HepG2 (cell line): ENCODE measurements around the gene OPRM1. TPM values are rescaled to one million over a fixed set of nuclear protein-coding genes. Genes with fewer than 3 reads are reported as not detected.

Source experiments
- ATAC-seq: fragments of 200-7000 bp; cut with Tn5 transposase; 3 replicates; pipeline ENCODE4 v1.9.1; 2020; ENCODE audit warnings: mild to moderate bottlenecking, moderate library complexity
- BruUV-seq: library from RNA; stranded (reverse); fragments of 400-500 nt; replicated peaks from 2 replicates; lab custom pipeline; 2021; lab: Mats Ljungman, UMichigan
- CTCF ChIA-PET: fragments of 300-600 bp; formaldehyde crosslinking; extraction: SDS; loops from one replicate; lab custom pipeline; 2021; ENCODE audit warnings: low total read pairs, inconsistent platforms, low intra/inter-chr PET ratio; lab: Yijun Ruan, JAX
- POLR2A ChIA-PET: fragments of 350-600 bp; sonication (Branson Sonifier 250); formaldehyde crosslinking; loops from one replicate; lab custom pipeline; 2020; ENCODE audit warnings: antibody characterized with exemption, inconsistent platforms; lab: Yijun Ruan, JAX
- DNase-seq: peaks from one replicate; pipeline ENCODE4 v3.0.0-alpha.2; 2015; ENCODE audit warnings: low spot score
- FAIRE-seq: peaks from 3 replicates; lab custom pipeline; 2011; peaks lifted over from hg19 to GRCh38; lab: Jason Lieb, UNC
- H2AFZ ChIP-seq: one replicate; pipeline ENCODE4 v1.6.1; 2011; ENCODE audit warnings: low read length, inconsistent platforms
- H3K27ac ChIP-seq: fragments of 300-600 bp; 3 replicates; pipeline ENCODE4 v1.8.0; 2011; ENCODE audit warnings: mixed run types, mild to moderate bottlenecking, mixed read lengths, low read length, inconsistent platforms; ENCODE audit not compliant: insufficient read depth; ENCODE audit errors: extremely low read length
- H3K27me3 ChIP-seq, 2 experiments: fragments of 200-600 bp in 1 of 2; 2 replicates in 1 of 2; 3 replicates in 1 of 2; pipeline versions ENCODE4 v1.6.0 to v1.8.0; 2011; ENCODE audit warnings: low read length in 2 of 2, mild to moderate bottlenecking in 2 of 2, moderate library complexity in 2 of 2, inconsistent platforms in 1 of 2; ENCODE audit not compliant: insufficient read depth in 2 of 2, control insufficient read depth in 1 of 2
- H3K36me3 ChIP-seq, 2 experiments: fragments of 200-600 bp in 1 of 2; replicated peaks in 1 of 2; 2 replicates in 1 of 2; 3 replicates in 1 of 2; pipeline versions ENCODE4 v1.5.1 to v1.8.0; 2011; ENCODE audit warnings: low read length in 2 of 2, inconsistent platforms in 1 of 2; ENCODE audit not compliant: insufficient read depth in 2 of 2, control insufficient read depth in 1 of 2
- H3K4me1 ChIP-seq: 2 replicates; pipeline ENCODE4 v1.5.1; 2012; ENCODE audit warnings: low read length, inconsistent platforms; ENCODE audit not compliant: insufficient read depth
- H3K4me2 ChIP-seq: 2 replicates; pipeline ENCODE4 v1.6.0; 2011; ENCODE audit warnings: low read depth, low read length, inconsistent platforms
- H3K4me3 ChIP-seq, 3 experiments: fragments of 200-600 bp in 1 of 3; sonication (generic), shearing (Covaris generic) in 1 of 3; replicated peaks in 1 of 3; 2 replicates each; pipeline ENCODE4 v1.5.1; 2011 to 2016; ENCODE audit warnings: low read length in 3 of 3, inconsistent platforms in 2 of 3, low read depth in 2 of 3, mild to moderate bottlenecking in 2 of 3, control low read depth in 1 of 3, mixed read lengths in 1 of 3; ENCODE audit not compliant: insufficient read depth in 1 of 3
- H3K79me2 ChIP-seq: one replicate; pipeline ENCODE4 v1.6.1; 2011; ENCODE audit warnings: low read length, inconsistent platforms; ENCODE audit not compliant: insufficient read depth
- H3K9ac ChIP-seq: 2 replicates; pipeline ENCODE4 v1.6.0; 2011; ENCODE audit warnings: mild to moderate bottlenecking, low read depth, low read length, inconsistent platforms; ENCODE audit not compliant: insufficient read depth
- H3K9me3 ChIP-seq: 2 replicates; pipeline ENCODE4 v1.5.1; 2012; ENCODE audit warnings: mild to moderate bottlenecking, low read length
- H4K20me1 ChIP-seq: 2 replicates; pipeline ENCODE4 v1.6.0; 2011; ENCODE audit warnings: inconsistent platforms, mild to moderate bottlenecking, low read length, moderate library complexity; ENCODE audit not compliant: insufficient read depth
- ATF4 ChIP-seq, 2 experiments: fragments of 450-650 bp in 1 of 2; sonication (generic) in 1 of 2; formaldehyde crosslinking; IDR thresholded peaks; 2 replicates each; pipeline versions ENCODE4 v1.5.0 to v1.8.0; 2020 to 2022; ENCODE audit warnings: mild to moderate bottlenecking in 1 of 2, missing genetic modification reagents in 1 of 2
- CHCHD3 ChIP-seq: sonication (generic); formaldehyde crosslinking; IDR thresholded peaks from 2 replicates; pipeline ENCODE4 v1.8.0; 2022; ENCODE audit warnings: mild to moderate bottlenecking, missing genetic modification reagents, moderate library complexity
- IRF9 ChIP-seq: sonication (generic); formaldehyde crosslinking; IDR thresholded peaks from 2 replicates; pipeline ENCODE4 v1.8.0; 2022; ENCODE audit warnings: missing genetic modification reagents, mild to moderate bottlenecking, borderline replicate concordance
- MLX ChIP-seq: IDR thresholded peaks from 2 replicates; pipeline ENCODE4 v1.6.1; 2016
- RFX1 ChIP-seq: fragments of 450-650 bp; IDR thresholded peaks from 2 replicates; pipeline ENCODE4 v1.6.1; 2017
- SMARCE1 ChIP-seq: fragments of 450-650 bp; IDR thresholded peaks from 2 replicates; pipeline ENCODE4 v1.6.1; 2017; ENCODE audit warnings: borderline replicate concordance
- TSC22D2 ChIP-seq: sonication (generic); formaldehyde crosslinking; IDR thresholded peaks from 2 replicates; pipeline ENCODE4 v1.5.1; 2020; ENCODE audit warnings: missing genetic modification reagents, mild to moderate bottlenecking, borderline replicate concordance
- ZHX2 ChIP-seq, 2 experiments: sonication (generic) in 1 of 2; formaldehyde crosslinking in 1 of 2; IDR thresholded peaks; 2 replicates each; pipeline versions ENCODE4 v1.6.1 to v1.9.0; 2014 to 2022; ENCODE audit warnings: antibody characterized with exemption in 1 of 2, borderline replicate concordance in 1 of 2, inconsistent platforms in 1 of 2, low read depth in 1 of 2, missing genetic modification reagents in 1 of 2
- ZNF432 ChIP-seq: sonication (generic); formaldehyde crosslinking; IDR thresholded peaks from 2 replicates; pipeline ENCODE4 v1.5.0; 2020; ENCODE audit warnings: missing genetic modification reagents, mild to moderate bottlenecking, borderline replicate concordance
- ZNF562 ChIP-seq: sonication (generic); formaldehyde crosslinking; IDR thresholded peaks from 2 replicates; pipeline ENCODE4 v1.8.0; 2022; ENCODE audit warnings: missing genetic modification reagents, borderline replicate concordance
- ZNF614 ChIP-seq: IDR thresholded peaks from 2 replicates; pipeline ENCODE4 v1.6.1; 2018; ENCODE audit warnings: missing biosample characterization, missing genetic modification reagents, inconsistent platforms, borderline replicate concordance
- ZNF629 ChIP-seq: sonication (generic); formaldehyde crosslinking; conservative IDR thresholded peaks from 2 replicates; pipeline ENCODE4 v1.5.0; 2020; ENCODE audit warnings: missing genetic modification reagents
- ZNF749 ChIP-seq: sonication (generic); formaldehyde crosslinking; IDR thresholded peaks from 2 replicates; pipeline ENCODE4 v1.8.0; 2022; ENCODE audit warnings: mild to moderate bottlenecking, missing genetic modification reagents, moderate library complexity, borderline replicate concordance
- ZSCAN5A ChIP-seq: sonication (generic); formaldehyde crosslinking; IDR thresholded peaks from 2 replicates; pipeline ENCODE4 v1.8.0; 2022; ENCODE audit warnings: mild to moderate bottlenecking, missing genetic modification reagents, borderline replicate concordance
- WGBS: methylation state at CpG from one replicate; pipeline ENCODE4 v1.1.6; 2017; ENCODE audit warnings: low lambda C conversion rate; 5-methylcytosine and 5-hydroxymethylcytosine counted together
- in situ Hi-C: cut with HindIII; loops from 2 replicates; pipeline ENCODE4 v1.10.0; 2017; ENCODE audit warnings: low pct_unique_long_range_greater_than_20kb; ENCODE audit not compliant: extremely low pct_ligation_motif_present
- intact Hi-C: fragments of 100-400 bp; cut with micrococcal nuclease; formaldehyde crosslinking; loops from one replicate; pipeline ENCODE4 v1.10.0; 2022; ENCODE audit not compliant: unreplicated experiment
- polyA plus RNA-seq, 8 experiments: library from polyadenylated mRNA; depleted of rRNA in 3 of 8; stranded (reverse) in 7 of 8; unstranded in 1 of 8; fragments of >200 nt; fragmentation: Illumina TruSeq in 4 of 8; extraction: Trizol in 4 of 8; gene quantifications; 2 replicates each; pipeline versions ENCODE4 v1.2.1 to v1.2.3, GENCODE V29; 2011 to 2016; ENCODE audit warnings: low read depth in 4 of 8, missing spikeins in 1 of 8, mixed read lengths in 1 of 8; ENCODE audit not compliant: insufficient read depth in 1 of 8
- total RNA-seq, 5 experiments: library from RNA; depleted of rRNA; stranded (reverse); fragments of >200 nt; fragmentation: Illumina TruSeq; extraction: Trizol; gene quantifications; 2 replicates each; pipeline ENCODE4 v1.2.3, GENCODE V29; 2016; ENCODE audit warnings: low read depth in 1 of 5

The OPRM1 gene
- total and polyA plus RNA-seq, 2 of the 13 experiments (the other 11 are each of a cell fraction or from before 2014, with no cell fraction given), result not detected

GRCh38 chr6:154292066-154292465, 253.0 kb downstream of the OPRM1 start:
- Histone ChIP-seq H3K4me1 (peaks cover 6% of the 10 kb centered on the region; the same call in 1 of the 2 replicates), H3K9ac (no peak overlapping the region), H3K4me2 (no peak overlapping the region), H3K9me3 (no peaks in the 10 kb centered on the region), H2AFZ (no peak overlapping the region), H3K36me3 (no peaks in the 10 kb centered on the region)
- WGBS, result 64% methylated on average over 3 of the region's 3 CpGs
- no peak for DNase-seq
- in situ Hi-C loops (no loop called here), intact Hi-C loops (no loop called here)
- CTCF ChIA-PET, result no interaction called here
- BruUV-seq, result no TSS peak
- ATAC-seq, result no peak
- TF ChIP-seq ATF4 (CRISPR knock-in tag; IDR thresholded peaks at IDR 0.05), result no peak
- no peak for TF ChIP-seq ZSCAN5A
- no peak for TF ChIP-seq ZNF562 (CRISPR knock-in tag)
- no peak for TF ChIP-seq ZNF749 (CRISPR knock-in tag)
- TF ChIP-seq ZHX2 (IDR thresholded peaks at IDR 0.05; ENCODE audit: low read depth), result no peak
- no peak for TF ChIP-seq ZHX2 (CRISPR knock-in tag; IDR thresholded peaks at IDR 0.05; ENCODE audit: borderline replicate concordance)
- no peak for TF ChIP-seq RFX1
- no peak for TF ChIP-seq SMARCE1
- no peak for TF ChIP-seq ZNF614
- no peak for TF ChIP-seq ZNF629 (CRISPR knock-in tag)
- no peak for TF ChIP-seq CHCHD3 (CRISPR knock-in tag)
- no peak for TF ChIP-seq IRF9
- no peak for TF ChIP-seq ZNF432
- TF ChIP-seq TSC22D2 (CRISPR knock-in tag), result no peak
- no peak for TF ChIP-seq MLX
- TF ChIP-seq, all 625 proteins: peak for 0
- Histone ChIP-seq H3K4me3 (no peak overlapping the region), H3K79me2 (no peaks in the 10 kb centered on the region), H4K20me1 (no peaks in the 10 kb centered on the region), H3K27me3 (peaks cover 0 to 2% of the 10 kb centered on the region in 2 experiments; a peak in 1 of 5 replicates), H3K27ac (no peak overlapping the region)
- no peak for FAIRE-seq
- POLR2A ChIA-PET, result no interaction called here
